GM12878 (cell line): ENCODE data around the gene BOD1L1. TPM values are rescaled to one million over a fixed set of nuclear protein-coding genes. Genes with fewer than 3 reads are reported as not detected.

Source experiments
- ATAC-seq: fragments of 200-7000 bp; cut with Tn5 transposase; 3 replicates; pipeline ENCODE4 v1.9.1; 2020; ENCODE audit warnings: mild to moderate bottlenecking, moderate library complexity
- BruUV-seq: library from RNA; stranded (reverse); fragments of 400-500 nt; replicated peaks from 2 replicates; lab custom pipeline; 2021; lab: Mats Ljungman, UMichigan
- CTCF ChIA-PET: fragments of 300-600 bp; sonication (Branson Sonifier 250); formaldehyde crosslinking; extraction: SDS; loops from one replicate; lab custom pipeline; 2021; ENCODE audit warnings: inconsistent platforms; lab: Yijun Ruan, JAX
- POLR2A ChIA-PET: fragments of 350-600 bp; formaldehyde crosslinking; extraction: SDS; loops from one replicate; lab custom pipeline; 2021; ENCODE audit warnings: inconsistent platforms; lab: Charles Lee
- RAD21 ChIA-PET: fragments of 300-600 bp; sonication (Branson Sonifier 250); formaldehyde crosslinking; loops from one replicate; lab custom pipeline; 2023; ENCODE audit warnings: antibody characterized with exemption; ENCODE audit not compliant: unreplicated experiment; lab: Charles Lee
- SMC1A ChIA-PET: fragments of 300-600 bp; sonication (Branson Sonifier 250); formaldehyde crosslinking; loops from one replicate; lab custom pipeline; 2023; ENCODE audit not compliant: unreplicated experiment, uncharacterized antibody; lab: Charles Lee
- DNase-seq: peaks from one replicate; pipeline ENCODE4 v3.0.0-alpha.2; 2011; ENCODE audit warnings: low read depth, low spot score
- FAIRE-seq: peaks from 3 replicates; lab custom pipeline; 2011; peaks lifted over from hg19 to GRCh38; lab: Jason Lieb, UNC
- H2AFZ ChIP-seq: 2 replicates; pipeline ENCODE4 v1.6.0; 2011; ENCODE audit warnings: low read depth, low read length, control low read depth; ENCODE audit not compliant: control insufficient read depth
- H3K27ac ChIP-seq: 2 replicates; pipeline ENCODE4 v1.5.1; 2011; ENCODE audit warnings: control low read depth; ENCODE audit not compliant: control insufficient read depth, insufficient read depth
- H3K27me3 ChIP-seq, 2 experiments: replicated peaks in 1 of 2; 2 replicates each; pipeline versions ENCODE4 v1.6.0 to v1.6.1; 2011; ENCODE audit warnings: low read length in 1 of 2; ENCODE audit not compliant: control insufficient read depth in 2 of 2, insufficient read depth in 2 of 2
- H3K36me3 ChIP-seq, 2 experiments: 2 replicates each; pipeline ENCODE4 v1.5.1; 2011; ENCODE audit warnings: low read length in 1 of 2; ENCODE audit not compliant: control insufficient read depth in 2 of 2, insufficient read depth in 2 of 2
- H3K4me1 ChIP-seq: 2 replicates; pipeline ENCODE4 v1.6.1; 2011; ENCODE audit warnings: mild to moderate bottlenecking, low read length, moderate library complexity, mixed read lengths; ENCODE audit not compliant: control insufficient read depth, insufficient read depth
- H3K4me2 ChIP-seq: 2 replicates; pipeline ENCODE4 v1.6.0; 2011; ENCODE audit warnings: control low read depth; ENCODE audit not compliant: control insufficient read depth, insufficient read depth
- H3K4me3 ChIP-seq: fragments of 200-600 bp; sonication (generic); 2 replicates; pipeline ENCODE4 v1.5.1; 2016
- H3K79me2 ChIP-seq: 2 replicates; pipeline ENCODE4 v1.6.0; 2011; ENCODE audit warnings: low read length; ENCODE audit not compliant: control insufficient read depth, insufficient read depth
- H3K9ac ChIP-seq: 2 replicates; pipeline ENCODE4 v1.8.0; 2011; ENCODE audit warnings: low read length, control low read depth, mixed read lengths; ENCODE audit not compliant: control insufficient read depth, insufficient read depth
- H3K9me3 ChIP-seq: replicated peaks from 3 replicates; pipeline ENCODE4 v1.5.1; 2011; ENCODE audit warnings: mild to moderate bottlenecking, low read length; ENCODE audit not compliant: control insufficient read depth, insufficient read depth
- H4K20me1 ChIP-seq: 2 replicates; pipeline ENCODE4 v1.6.0; 2011; ENCODE audit not compliant: control insufficient read depth, insufficient read depth
- CBFB ChIP-seq: IDR thresholded peaks from 2 replicates; pipeline ENCODE4 v1.6.1; 2016; ENCODE audit warnings: antibody characterized with exemption, low read depth
- EP300 ChIP-seq, 2 experiments: fragments of 150-350 bp in 1 of 2; IDR thresholded peaks; 2 replicates each; pipeline ENCODE4 v1.6.1; 2011 to 2012; ENCODE audit warnings: low read depth in 2 of 2, low read length in 2 of 2, borderline replicate concordance in 1 of 2, improper control_type of control experiment in 1 of 2, inconsistent platforms in 1 of 2; ENCODE audit not compliant: control insufficient read depth in 1 of 2
- FOXM1 ChIP-seq: IDR thresholded peaks from 2 replicates; pipeline ENCODE4 v1.6.1; 2012; ENCODE audit warnings: low read depth, mild to moderate bottlenecking, inconsistent platforms, low read length, moderate library complexity
- PAX8 ChIP-seq: fragments of 450-650 bp; IDR thresholded peaks from 2 replicates; pipeline ENCODE4 v1.6.1; 2017; ENCODE audit warnings: mild to moderate bottlenecking, moderate library complexity
- RCOR1 ChIP-seq: conservative IDR thresholded peaks from 2 replicates; pipeline ENCODE4 v1.6.1; 2012; ENCODE audit warnings: low read depth, low read length, improper control_type of control experiment
- RELA ChIP-seq: fragments of 450-650 bp; IDR thresholded peaks from 2 replicates; pipeline ENCODE4 v1.8.0; 2014; ENCODE audit warnings: borderline replicate concordance; ENCODE audit not compliant: partially characterized antibody
- SIX5 ChIP-seq: IDR thresholded peaks from 2 replicates; pipeline ENCODE4 v1.6.1; 2011; ENCODE audit warnings: mild to moderate bottlenecking, low read depth, low read length, moderate library complexity; ENCODE audit not compliant: severe bottlenecking
- SMAD1 ChIP-seq: fragments of 450-650 bp; IDR thresholded peaks from 2 replicates; pipeline ENCODE4 v1.6.1; 2018; ENCODE audit warnings: mild to moderate bottlenecking, low read depth; ENCODE audit not compliant: partially characterized antibody
- SMAD5 ChIP-seq: IDR thresholded peaks from 2 replicates; pipeline ENCODE4 v1.6.1; 2016; ENCODE audit warnings: antibody characterized with exemption, low read depth
- YBX1 ChIP-seq: fragments of 450-650 bp; IDR thresholded peaks from 2 replicates; pipeline ENCODE4 v1.6.1; 2016; ENCODE audit warnings: antibody characterized with exemption
- ZNF217 ChIP-seq: fragments of 450-650 bp; IDR thresholded peaks from 2 replicates; pipeline ENCODE4 v1.6.1; 2017; ENCODE audit warnings: antibody characterized with exemption, mild to moderate bottlenecking
- WGBS: methylation state at CpG from one replicate; pipeline ENCODE4 v1.1.6; 2016; ENCODE audit warnings: low lambda C conversion rate; ENCODE audit not compliant: insufficient replicate concordance, insufficient coverage; ENCODE audit errors: missing lambda C conversion rate; 5-methylcytosine and 5-hydroxymethylcytosine counted together
- in situ Hi-C: fragments of 300-500 bp; cut with MboI; formaldehyde crosslinking; loops from 9 replicates; pipeline ENCODE4 v1.14.3; 2018; ENCODE audit warnings: mixed read lengths
- intact Hi-C: fragments of 100-400 bp; cut with micrococcal nuclease; formaldehyde crosslinking; loops from one replicate; pipeline ENCODE4 v1.14.2; 2022; ENCODE audit not compliant: unreplicated experiment
- polyA plus RNA-seq, 11 experiments: library from polyadenylated mRNA; depleted of rRNA in 4 of 11; unstranded in 6 of 11; stranded (reverse) in 5 of 11; fragments of >200 nt; fragmentation: Nextera tagmentation in 4 of 11; fragmentation: Illumina TruSeq in 1 of 11; extraction: Ambion mirVana in 4 of 11; extraction: Trizol in 1 of 11; gene quantifications; 1 replicate in 1 of 11; 2 replicates in 10 of 11; pipeline versions ENCODE4 v1.2.1 to v1.2.3, GENCODE V29; 2011 to 2016; ENCODE audit warnings: inconsistent platforms in 2 of 11, missing spikeins in 2 of 11, low read depth in 1 of 11
- total RNA-seq, 4 experiments: library from RNA; depleted of rRNA in 3 of 4; stranded (reverse); fragments of >200 nt in 3 of 4; fragmentation: Illumina TruSeq in 1 of 4; extraction: Trizol in 1 of 4; gene quantifications; 2 replicates each; pipeline versions ENCODE4 v1.2.1 to v1.2.3, GENCODE V29; 2013 to 2021
- TF ChIP-seq, protein P1 (sequence below): IDR thresholded peaks from 2 replicates; pipeline ENCODE4 v1.6.1; 2011; ENCODE audit warnings: low read depth, low read length, improper control_type of control experiment, borderline replicate concordance
- TF ChIP-seq, protein P2 (sequence below): fragments of 450-650 bp; IDR thresholded peaks from 2 replicates; pipeline ENCODE4 v1.6.1; 2016; ENCODE audit warnings: mild to moderate bottlenecking, moderate library complexity, borderline replicate concordance

The BOD1L1 gene
- total and polyA plus RNA-seq, 10 of the 15 experiments (the other 5 are each of a cell fraction or from before 2014, with no cell fraction given): 6.8 to 41.6 (median 24.3) TPM

DNA sequence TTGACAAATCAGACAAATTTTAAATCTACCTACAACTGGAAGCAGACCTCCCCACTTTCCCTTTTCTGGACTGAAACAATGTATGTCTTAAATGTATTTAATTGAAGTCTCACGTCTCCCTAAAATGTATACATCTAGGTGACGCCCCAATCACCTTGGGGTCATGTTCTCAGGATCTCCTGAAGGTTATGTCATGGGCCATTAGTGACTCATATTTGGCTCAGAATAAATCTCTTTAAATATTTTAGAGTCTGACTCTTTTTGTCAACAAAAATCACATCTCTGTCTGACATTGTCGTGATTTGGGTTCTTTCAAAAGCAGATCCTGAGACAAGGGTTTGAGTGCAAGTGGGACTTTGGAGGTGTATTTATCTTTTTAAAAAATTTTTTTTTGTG lies 26.2 kb upstream of the BOD1L1 start:
- no peak overlapping the region for H3K27ac ChIP-seq
- H3K4me3 ChIP-seq: no peak overlapping the region
- TF ChIP-seq RELA (no peak), EP300 (IDR thresholded peaks at IDR 0.05; ENCODE audit: borderline replicate concordance in 1 of 2, control insufficient read depth in 1 of 2, low read depth in 2 of 2, low read length in 2 of 2) (no peak), CBFB (no peak), FOXM1 (no peak), ZNF217 (no peak)
- H3K9ac ChIP-seq: no peak overlapping the region
- ChIA-PET CTCF (interaction anchor here (0.8 to 4.6 kb wide), 24 partner anchors 11 to 1808 kb away, joined by 3 to 66 read pairs (median 4); partner anchors contain the start of gene BOD1L1), RAD21 (interaction anchor here (1.0 to 2.3 kb wide), 3 partner anchors 16 to 206 kb away, joined by 3 to 16 read pairs (median 3); no protein-coding TSS in a partner anchor), SMC1A (interaction anchor here (0.8 to 1.7 kb wide), 8 partner anchors 10 to 1346 kb away, joined by 3 to 7 read pairs (median 4); no protein-coding TSS in a partner anchor), POLR2A (no interaction called here)
- H3K4me2 ChIP-seq: no peak overlapping the region
- FAIRE-seq: no peak
- BruUV-seq: no TSS peak
- H2AFZ ChIP-seq: no peak overlapping the region
- H3K36me3 ChIP-seq: no peaks in the 10 kb centered on the region
- no peak for ATAC-seq
- no peaks in the 10 kb centered on the region for H3K9me3 ChIP-seq
- WGBS: 26% methylated on average over 3 of the region's 3 CpGs
- no peaks in the 10 kb centered on the region; a peak in 1 of 4 replicates for H3K27me3 ChIP-seq
- DNase-seq: no peak
- H3K79me2 ChIP-seq: no peaks in the 10 kb centered on the region
- intact Hi-C loops (loop anchor here (2.0 to 10.0 kb wide), 8 partner anchors 131 to 1743 kb away; partner anchors contain the start of gene CPEB2), in situ Hi-C loops (loop anchor here (10.0 kb wide), 3 partner anchors 1351 to 1801 kb away; partner anchors contain the start of gene CPEB2)
- no peaks in the 10 kb centered on the region for H3K4me1 ChIP-seq
- H4K20me1 ChIP-seq: no peaks in the 10 kb centered on the region

DNA sequence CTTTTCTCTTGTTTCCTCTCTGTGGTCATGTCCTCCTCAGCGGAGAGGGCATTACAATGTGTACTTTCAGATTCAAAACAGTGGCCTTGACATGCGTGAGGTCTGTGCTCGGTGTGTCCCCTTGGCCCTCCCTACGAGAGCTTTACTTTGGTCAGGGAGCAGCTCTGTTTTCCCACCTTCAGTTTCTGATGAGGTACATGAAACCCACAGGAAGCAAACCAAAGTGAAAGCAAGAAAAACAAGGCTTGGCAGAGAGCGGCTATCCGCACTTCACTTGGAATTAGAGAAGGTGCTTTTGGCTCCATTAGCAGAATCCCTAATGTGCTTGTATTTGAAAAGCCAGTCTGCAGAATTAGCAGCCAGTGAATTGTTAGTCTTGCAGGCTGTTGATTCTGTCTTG lies 19.5 kb upstream of the BOD1L1 start:
- FAIRE-seq (no peak), ATAC-seq (no peak), DNase-seq (no peak)
- Histone ChIP-seq H4K20me1 (no peaks in the 10 kb centered on the region), H3K9ac (no peak overlapping the region), H2AFZ (peak overlapping the region; percentile 45), H3K27me3 (no peaks in the 10 kb centered on the region), H3K36me3 (no peaks in the 10 kb centered on the region), H3K4me2 (0 out of 2 replicates have a peak overlapping the region, but pooled peaks have one; percentile 7), H3K9me3 (no peaks in the 10 kb centered on the region), H3K27ac (no peak overlapping the region), H3K4me1 (no peaks in the 10 kb centered on the region), H3K79me2 (no peaks in the 10 kb centered on the region), H3K4me3 (no peak overlapping the region)
- ChIA-PET SMC1A (interaction anchor here (0.7 kb wide), 1 partner anchor 35 kb away, joined by 3 read pairs; no protein-coding TSS in a partner anchor), RAD21 (no interaction called here), POLR2A (no interaction called here), CTCF (interaction anchor here (1.5 kb wide), 1 partner anchor 10 kb away, joined by 4 read pairs; no protein-coding TSS in a partner anchor)
- in situ Hi-C loops: no loop called here
- 4% methylated on average over 6 of the region's 6 CpGs for WGBS
- intact Hi-C loops: no loop called here
- no TSS peak for BruUV-seq
- TF ChIP-seq, protein P1, sequence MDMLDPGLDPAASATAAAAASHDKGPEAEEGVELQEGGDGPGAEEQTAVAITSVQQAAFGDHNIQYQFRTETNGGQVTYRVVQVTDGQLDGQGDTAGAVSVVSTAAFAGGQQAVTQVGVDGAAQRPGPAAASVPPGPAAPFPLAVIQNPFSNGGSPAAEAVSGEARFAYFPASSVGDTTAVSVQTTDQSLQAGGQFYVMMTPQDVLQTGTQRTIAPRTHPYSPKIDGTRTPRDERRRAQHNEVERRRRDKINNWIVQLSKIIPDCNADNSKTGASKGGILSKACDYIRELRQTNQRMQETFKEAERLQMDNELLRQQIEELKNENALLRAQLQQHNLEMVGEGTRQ: no peak
- TF ChIP-seq SMAD1 (no peak), SIX5 (no peak), PAX8 (no peak), YBX1 (no peak), SMAD5 (no peak), RCOR1 (no peak)
- TF ChIP-seq, protein P2, sequence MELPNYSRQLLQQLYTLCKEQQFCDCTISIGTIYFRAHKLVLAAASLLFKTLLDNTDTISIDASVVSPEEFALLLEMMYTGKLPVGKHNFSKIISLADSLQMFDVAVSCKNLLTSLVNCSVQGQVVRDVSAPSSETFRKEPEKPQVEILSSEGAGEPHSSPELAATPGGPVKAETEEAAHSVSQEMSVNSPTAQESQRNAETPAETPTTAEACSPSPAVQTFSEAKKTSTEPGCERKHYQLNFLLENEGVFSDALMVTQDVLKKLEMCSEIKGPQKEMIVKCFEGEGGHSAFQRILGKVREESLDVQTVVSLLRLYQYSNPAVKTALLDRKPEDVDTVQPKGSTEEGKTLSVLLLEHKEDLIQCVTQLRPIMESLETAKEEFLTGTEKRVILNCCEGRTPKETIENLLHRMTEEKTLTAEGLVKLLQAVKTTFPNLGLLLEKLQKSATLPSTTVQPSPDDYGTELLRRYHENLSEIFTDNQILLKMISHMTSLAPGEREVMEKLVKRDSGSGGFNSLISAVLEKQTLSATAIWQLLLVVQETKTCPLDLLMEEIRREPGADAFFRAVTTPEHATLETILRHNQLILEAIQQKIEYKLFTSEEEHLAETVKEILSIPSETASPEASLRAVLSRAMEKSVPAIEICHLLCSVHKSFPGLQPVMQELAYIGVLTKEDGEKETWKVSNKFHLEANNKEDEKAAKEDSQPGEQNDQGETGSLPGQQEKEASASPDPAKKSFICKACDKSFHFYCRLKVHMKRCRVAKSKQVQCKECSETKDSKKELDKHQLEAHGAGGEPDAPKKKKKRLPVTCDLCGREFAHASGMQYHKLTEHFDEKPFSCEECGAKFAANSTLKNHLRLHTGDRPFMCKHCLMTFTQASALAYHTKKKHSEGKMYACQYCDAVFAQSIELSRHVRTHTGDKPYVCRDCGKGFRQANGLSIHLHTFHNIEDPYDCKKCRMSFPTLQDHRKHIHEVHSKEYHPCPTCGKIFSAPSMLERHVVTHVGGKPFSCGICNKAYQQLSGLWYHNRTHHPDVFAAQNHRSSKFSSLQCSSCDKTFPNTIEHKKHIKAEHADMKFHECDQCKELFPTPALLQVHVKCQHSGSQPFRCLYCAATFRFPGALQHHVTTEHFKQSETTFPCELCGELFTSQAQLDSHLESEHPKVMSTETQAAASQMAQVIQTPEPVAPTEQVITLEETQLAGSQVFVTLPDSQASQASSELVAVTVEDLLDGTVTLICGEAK: no peak
